Glomerular visceral epithelial cell (primary cell): ENCODE results near the gene PRKG1.
"Not testable (repeated sequence)": the region's sequence is repeated elsewhere in the genome, so short reads cannot be mapped to it uniquely, and the experiment has no call there.

Experiments
- DNase-seq: peaks from one replicate; pipeline ENCODE4 v3.0.0-alpha.2; 2016; ENCODE audit errors: extremely low spot score

The PRKG1 gene

GRCh38 chr10:52007091-52007490 is 932.8 kb downstream of the PRKG1 start:
- no peak for DNase-seq

GRCh38 chr10:52011118-52011517 is 936.8 kb downstream of the PRKG1 start:
- no peak for DNase-seq

- DNase-seq: no peak
Measured at GRCh38 chr10:52019077-52019555, 944.8 kb downstream of the PRKG1 start.

GRCh38 chr10:52019656-52020055 is 945.4 kb downstream of the PRKG1 start:
- DNase-seq: no peak

GRCh38 chr10:52020173-52020572 is 945.9 kb downstream of the PRKG1 start:
- DNase-seq: no peak

GRCh38 chr10:52020702-52021101 is 946.4 kb downstream of the PRKG1 start:
- DNase-seq: no peak

- no peak for DNase-seq
Measured at GRCh38 chr10:52027055-52027705, 952.9 kb downstream of the PRKG1 start.

GRCh38 chr10:52028523-52028858 is 954.2 kb downstream of the PRKG1 start:
- no peak for DNase-seq

- DNase-seq: no peak
Measured at GRCh38 chr10:52029628-52030027, 955.3 kb downstream of the PRKG1 start.

GRCh38 chr10:52030051-52030790 is 955.9 kb downstream of the PRKG1 start:
- no peak for DNase-seq

- no peak for DNase-seq
Measured at GRCh38 chr10:52030975-52031374, 956.7 kb downstream of the PRKG1 start.

GRCh38 chr10:52031771-52032170 is 957.5 kb downstream of the PRKG1 start:
- DNase-seq: no peak

- DNase-seq: no peak
Measured at GRCh38 chr10:52032681-52033629, 958.7 kb downstream of the PRKG1 start.

- not testable (repeated sequence) for DNase-seq
Measured at GRCh38 chr10:52039002-52039793, 964.9 kb downstream of the PRKG1 start.

GRCh38 chr10:52040486-52040885 is 966.2 kb downstream of the PRKG1 start:
- DNase-seq: no peak

GRCh38 chr10:52043811-52044210 is 969.5 kb downstream of the PRKG1 start:
- no peak for DNase-seq

GRCh38 chr10:52048051-52048450 is 973.8 kb downstream of the PRKG1 start:
- no peak for DNase-seq

- no peak for DNase-seq
Measured at GRCh38 chr10:52050429-52051047, 976.3 kb downstream of the PRKG1 start.

GRCh38 chr10:52053497-52053896 is 979.2 kb downstream of the PRKG1 start:
- no peak for DNase-seq

- no peak for DNase-seq
Measured at GRCh38 chr10:52056291-52056690, 982.0 kb downstream of the PRKG1 start.

GRCh38 chr10:52059089-52059488 is 984.8 kb downstream of the PRKG1 start:
- DNase-seq: no peak
